ENCODE results near the gene TBC1D13.
"Not testable (repeated sequence)": the region's sequence is repeated elsewhere in the genome, so short reads cannot be mapped to it uniquely, and the experiment has no call there.

Gene TBC1D13

DNA sequence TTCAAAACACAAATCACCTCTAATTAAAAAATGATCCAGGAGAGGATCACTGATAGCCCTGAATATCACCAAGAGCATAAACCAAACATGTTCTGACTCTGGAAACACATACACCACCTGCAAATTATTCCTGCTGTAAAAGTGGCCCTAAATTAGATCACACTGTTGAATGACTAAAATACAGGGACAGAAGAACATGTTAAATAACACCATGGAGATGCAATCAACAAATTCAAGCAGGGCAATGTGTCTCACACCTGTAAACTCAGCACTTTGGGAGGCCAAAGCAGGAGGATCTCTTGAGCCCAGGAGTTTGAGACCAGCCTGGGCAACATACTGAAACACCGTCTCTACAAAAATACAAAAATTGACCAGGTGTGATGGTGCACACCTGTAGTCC, 60.8 kb downstream of the TBC1D13 start:
- CTCF ChIA-PET = interaction anchor here (3.4 kb wide), 1 partner anchor 80 kb away, joined by 16 read pairs; no protein-coding TSS in a partner anchor
- H3K4me3 ChIP-seq (ENCODE audit: low read depth, low read length) = no peak overlapping the region
- POLR2A ChIA-PET = no interaction called here
- DNase-seq (ENCODE audit: low read depth, low spot score) = no peak
- TF ChIP-seq, protein P1, sequence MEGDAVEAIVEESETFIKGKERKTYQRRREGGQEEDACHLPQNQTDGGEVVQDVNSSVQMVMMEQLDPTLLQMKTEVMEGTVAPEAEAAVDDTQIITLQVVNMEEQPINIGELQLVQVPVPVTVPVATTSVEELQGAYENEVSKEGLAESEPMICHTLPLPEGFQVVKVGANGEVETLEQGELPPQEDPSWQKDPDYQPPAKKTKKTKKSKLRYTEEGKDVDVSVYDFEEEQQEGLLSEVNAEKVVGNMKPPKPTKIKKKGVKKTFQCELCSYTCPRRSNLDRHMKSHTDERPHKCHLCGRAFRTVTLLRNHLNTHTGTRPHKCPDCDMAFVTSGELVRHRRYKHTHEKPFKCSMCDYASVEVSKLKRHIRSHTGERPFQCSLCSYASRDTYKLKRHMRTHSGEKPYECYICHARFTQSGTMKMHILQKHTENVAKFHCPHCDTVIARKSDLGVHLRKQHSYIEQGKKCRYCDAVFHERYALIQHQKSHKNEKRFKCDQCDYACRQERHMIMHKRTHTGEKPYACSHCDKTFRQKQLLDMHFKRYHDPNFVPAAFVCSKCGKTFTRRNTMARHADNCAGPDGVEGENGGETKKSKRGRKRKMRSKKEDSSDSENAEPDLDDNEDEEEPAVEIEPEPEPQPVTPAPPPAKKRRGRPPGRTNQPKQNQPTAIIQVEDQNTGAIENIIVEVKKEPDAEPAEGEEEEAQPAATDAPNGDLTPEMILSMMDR (IDR thresholded peaks at IDR 0.05; ENCODE audit: insufficient read depth, low read length, missing control alignments) = no peak

DNA sequence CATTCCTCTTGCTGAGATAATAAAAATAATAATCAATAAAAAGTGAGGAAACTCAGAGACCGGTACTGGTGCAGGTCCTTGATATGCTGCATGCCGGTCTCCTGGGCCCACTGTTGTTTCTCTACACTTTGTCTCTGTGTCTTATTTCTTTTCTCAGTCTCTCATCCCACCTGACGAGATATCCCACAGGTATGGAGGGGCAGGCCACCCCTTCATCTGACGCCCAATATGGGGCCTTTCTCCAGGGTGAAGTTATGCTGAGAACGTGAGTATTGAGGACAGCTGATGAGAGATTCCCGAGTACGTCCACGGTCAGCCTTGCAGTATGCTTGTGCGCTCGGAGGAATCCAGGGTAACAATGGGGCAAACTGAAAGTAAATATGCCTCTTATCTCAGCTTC, 64.0 kb downstream of the TBC1D13 start:
- POLR2A ChIA-PET; DNase-seq (ENCODE audit: low read depth, low spot score); H3K4me3 ChIP-seq (ENCODE audit: low read depth, low read length): not testable (repeated sequence)
- CTCF ChIA-PET = interaction anchor here (0.9 to 4.2 kb wide), 2 partner anchors 78 to 177 kb away, joined by 3 to 36 read pairs; partner anchors contain the start of gene SH3GLB2

DNA sequence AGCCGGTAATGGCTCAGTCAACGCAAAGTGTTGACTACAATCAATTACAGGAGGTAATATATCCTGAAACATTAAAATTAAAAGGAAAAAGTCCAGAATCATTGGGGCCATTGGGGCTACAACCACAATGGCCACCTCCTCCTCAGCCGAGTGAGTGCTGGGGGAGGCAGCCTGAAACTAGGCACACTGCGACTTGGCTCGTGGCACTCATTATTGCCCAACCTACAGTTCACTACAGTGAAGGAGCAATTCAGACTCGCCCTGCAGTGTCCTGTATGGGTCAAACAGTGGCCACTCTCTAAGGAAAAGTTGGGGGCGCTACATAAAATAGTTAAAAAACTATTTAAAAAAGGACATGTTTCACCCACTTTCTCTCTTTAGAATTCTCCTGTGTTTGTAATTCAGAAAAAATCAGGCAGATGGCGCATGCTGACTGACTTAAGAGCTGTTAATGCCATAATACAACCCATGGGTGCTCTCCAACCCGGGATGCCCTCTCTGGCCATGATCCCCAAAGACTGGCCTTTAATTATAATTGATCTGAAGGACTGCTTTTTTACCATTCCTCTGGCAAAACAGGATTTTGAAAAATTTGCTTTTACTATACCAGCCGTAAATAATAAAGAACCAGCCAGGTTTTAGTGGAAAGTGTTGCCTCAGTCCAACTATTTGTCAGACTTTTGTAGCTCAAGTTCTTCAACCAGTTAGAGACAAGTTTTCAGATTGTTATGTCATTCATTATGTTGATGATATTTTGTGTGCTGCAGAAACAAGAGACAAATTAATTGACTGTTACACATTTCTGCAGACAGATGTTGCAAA, 64.9 kb downstream of the TBC1D13 start:
- H3K4me3 ChIP-seq (ENCODE audit: low read depth, low read length); POLR2A ChIA-PET; DNase-seq (ENCODE audit: low read depth, low spot score): not testable (repeated sequence)
- CTCF ChIA-PET = interaction anchor here (0.7 to 4.2 kb wide), 11 partner anchors 8 to 277 kb away, joined by 3 to 36 read pairs (median 3); partner anchors contain the start of gene SH3GLB2

DNA sequence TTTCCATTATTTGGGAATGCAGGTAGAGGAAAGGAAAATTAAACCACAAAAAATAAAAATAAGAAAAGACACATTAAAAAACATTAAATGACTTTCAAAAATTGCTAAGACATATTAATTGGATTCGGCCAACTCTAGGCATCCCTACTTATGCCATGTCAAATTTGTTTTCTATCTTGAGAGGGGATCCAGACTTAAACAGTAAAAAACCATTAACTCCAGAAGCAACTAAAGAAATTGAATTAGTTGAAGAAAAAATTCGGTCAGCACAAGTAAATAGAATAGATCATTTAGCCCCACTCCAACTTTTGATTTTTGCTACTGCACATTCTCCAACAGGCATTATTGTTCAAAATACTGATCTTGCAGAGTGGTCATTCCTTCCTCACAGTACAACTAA, 65.6 kb downstream of the TBC1D13 start:
- H3K4me3 ChIP-seq (ENCODE audit: low read depth, low read length); DNase-seq (ENCODE audit: low read depth, low spot score); POLR2A ChIA-PET: not testable (repeated sequence)
- CTCF ChIA-PET = interaction anchor here (0.7 to 4.2 kb wide), 10 partner anchors 8 to 277 kb away, joined by 3 to 36 read pairs (median 4); no protein-coding TSS in a partner anchor

DNA sequence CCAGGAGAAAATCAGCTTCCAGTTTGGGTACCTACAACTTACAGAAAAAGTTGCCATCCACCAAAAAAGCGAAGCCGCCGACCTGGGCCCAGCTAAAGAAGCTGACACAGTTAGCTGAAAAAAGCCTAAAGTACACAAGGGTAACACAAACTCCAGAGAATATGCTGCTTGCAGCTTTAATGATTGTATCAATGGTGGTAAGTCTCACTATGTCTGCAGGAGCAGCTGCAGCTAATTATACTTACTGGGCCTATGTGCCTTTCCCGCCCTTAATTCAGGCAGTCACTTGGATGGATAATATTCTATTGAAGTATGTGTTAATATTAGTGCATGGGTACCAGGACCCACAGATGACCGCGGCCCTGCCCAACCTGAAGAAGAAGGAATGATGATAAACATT, 67.4 kb downstream of the TBC1D13 start:
- H3K4me3 ChIP-seq (ENCODE audit: low read depth, low read length); POLR2A ChIA-PET; DNase-seq (ENCODE audit: low read depth, low spot score): not testable (repeated sequence)
- CTCF ChIA-PET = interaction anchor here (1.0 to 4.2 kb wide), 4 partner anchors 9 to 74 kb away, joined by 3 to 36 read pairs (median 18); partner anchors contain the start of gene ENDOG

DNA sequence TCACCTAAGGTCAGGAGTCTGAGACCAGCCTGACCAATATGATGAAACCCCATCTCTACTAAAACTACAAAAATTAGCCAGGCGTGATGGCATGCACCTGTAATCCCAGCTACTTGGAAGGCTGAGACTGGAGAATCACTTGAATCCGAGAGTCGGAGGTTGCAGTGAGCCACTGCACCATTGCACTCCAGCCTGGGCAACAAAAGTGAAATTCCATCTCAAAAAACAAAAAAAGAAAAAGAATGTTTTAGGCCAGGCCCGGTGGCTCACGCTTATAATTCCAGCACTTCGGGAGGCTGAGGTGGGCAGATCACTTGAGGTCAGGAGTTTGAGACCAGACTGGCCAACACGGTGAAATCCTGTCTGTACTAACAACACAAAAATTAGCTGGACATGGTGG, 71.4 kb downstream of the TBC1D13 start:
- POLR2A ChIA-PET; DNase-seq (ENCODE audit: low read depth, low spot score); H3K4me3 ChIP-seq (ENCODE audit: low read depth, low read length): not testable (repeated sequence)
- CTCF ChIA-PET = interaction anchor here (1.1 to 12.6 kb wide), 2 partner anchors 68 to 171 kb away, joined by 3 to 294 read pairs; no protein-coding TSS in a partner anchor

All from AG04449 (cell line).